Skeletal muscle satellite cell (primary cell): ENCODE measurements around the gene SLC25A29. TPM values are rescaled to one million over a fixed set of nuclear protein-coding genes. Genes with fewer than 3 reads are reported as not detected.
"Not testable (repeated sequence)": the region's sequence is repeated elsewhere in the genome, so short reads cannot be mapped to it uniquely, and the experiment has no call there.

Experiments
- H3K27me3 ChIP-seq: 2 replicates; pipeline ENCODE4 v1.7.0; 2013; ENCODE audit warnings: low read length; ENCODE audit not compliant: control insufficient read depth, insufficient read depth
- H3K36me3 ChIP-seq: 2 replicates; pipeline ENCODE4 v1.7.0; 2013; ENCODE audit warnings: mild to moderate bottlenecking, control low read depth, low read length; ENCODE audit not compliant: insufficient read depth
- H3K4me1 ChIP-seq: 2 replicates; pipeline ENCODE4 v1.7.0; 2013; ENCODE audit warnings: low read length; ENCODE audit not compliant: control insufficient read depth, insufficient read depth
- H3K4me2 ChIP-seq: 2 replicates; pipeline ENCODE4 v1.7.0; 2013; ENCODE audit warnings: mild to moderate bottlenecking, low read length
- H3K4me3 ChIP-seq: 2 replicates; pipeline ENCODE4 v1.7.0; 2013; ENCODE audit warnings: low read length
- H3K9ac ChIP-seq: 2 replicates; pipeline ENCODE4 v1.7.0; 2013; ENCODE audit warnings: mild to moderate bottlenecking, low read depth, low read length, moderate library complexity
- H3K9me3 ChIP-seq: replicated peaks from 2 replicates; pipeline ENCODE4 v1.7.0; 2013; ENCODE audit warnings: mild to moderate bottlenecking, control low read depth, low read length
- total RNA-seq: library from RNA; depleted of rRNA; stranded (reverse); fragments of >200 nt; gene quantifications from 2 replicates; pipeline ENCODE4 v1.2.3, GENCODE V29; 2012; rRNA removed

The SLC25A29 gene, protein sequence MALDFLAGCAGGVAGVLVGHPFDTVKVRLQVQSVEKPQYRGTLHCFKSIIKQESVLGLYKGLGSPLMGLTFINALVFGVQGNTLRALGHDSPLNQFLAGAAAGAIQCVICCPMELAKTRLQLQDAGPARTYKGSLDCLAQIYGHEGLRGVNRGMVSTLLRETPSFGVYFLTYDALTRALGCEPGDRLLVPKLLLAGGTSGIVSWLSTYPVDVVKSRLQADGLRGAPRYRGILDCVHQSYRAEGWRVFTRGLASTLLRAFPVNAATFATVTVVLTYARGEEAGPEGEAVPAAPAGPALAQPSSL
- total RNA-seq = 7.0 and 8.9 TPM in 2 replicates

- Histone ChIP-seq H3K4me1 (peaks cover 17% of the 10 kb centered on the region), H3K4me3 (peak within 1 kb of the TSS; percentile 96), H3K9ac (peak within 1 kb of the TSS; percentile 89), H3K4me2 (peak within 1 kb of the TSS; percentile 99), H3K9me3 (no peaks in the 10 kb centered on the region), H3K36me3 (no peaks in the 10 kb centered on the region), H3K27me3 (no peaks in the 10 kb centered on the region)
Measured at GRCh38 chr14:100306101-100306997, at the start of gene SLC25A29. TSS of gene SLC25A29 (minus strand) at chr14:100306444. CDS start at chr14:100306232, 212 bp downstream.

DNA sequence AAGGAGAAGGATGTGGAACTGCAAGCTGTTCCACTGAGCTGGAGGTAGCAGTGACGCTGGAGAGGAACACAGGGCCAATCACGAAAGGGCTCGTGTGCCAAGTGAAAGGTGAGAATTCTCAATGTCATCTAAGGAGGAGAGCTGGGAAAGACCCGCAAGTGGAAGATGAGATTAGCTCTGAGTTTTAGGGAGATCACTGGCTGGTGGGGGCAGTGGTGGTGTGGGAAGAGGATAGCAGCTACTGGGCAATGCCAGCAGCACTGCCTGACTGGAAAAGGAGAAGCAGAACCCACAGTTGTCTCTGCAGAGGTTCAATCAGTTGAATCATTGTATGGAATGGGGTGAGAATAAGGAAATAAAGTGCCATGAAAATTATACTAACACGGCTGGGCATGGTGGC, 44.7 kb upstream of the SLC25A29 start:
- no peak overlapping the region for H3K9ac ChIP-seq
- H3K27me3 ChIP-seq = no peaks in the 10 kb centered on the region
- no peaks in the 10 kb centered on the region for H3K9me3 ChIP-seq
- no peaks in the 10 kb centered on the region for H3K4me1 ChIP-seq
- no peak overlapping the region for H3K4me3 ChIP-seq
- H3K4me2 ChIP-seq = no peak overlapping the region
- peaks cover 59% of the 10 kb centered on the region for H3K36me3 ChIP-seq

GRCh38 chr14:100350276-100350926, 44.2 kb upstream of the SLC25A29 start:
- Histone ChIP-seq H3K4me2 (no peak overlapping the region), H3K9ac (no peak overlapping the region), H3K4me1 (no peaks in the 10 kb centered on the region), H3K4me3 (no peak overlapping the region), H3K9me3 (no peaks in the 10 kb centered on the region), H3K36me3 (peaks cover 60% of the 10 kb centered on the region), H3K27me3 (no peaks in the 10 kb centered on the region)

DNA sequence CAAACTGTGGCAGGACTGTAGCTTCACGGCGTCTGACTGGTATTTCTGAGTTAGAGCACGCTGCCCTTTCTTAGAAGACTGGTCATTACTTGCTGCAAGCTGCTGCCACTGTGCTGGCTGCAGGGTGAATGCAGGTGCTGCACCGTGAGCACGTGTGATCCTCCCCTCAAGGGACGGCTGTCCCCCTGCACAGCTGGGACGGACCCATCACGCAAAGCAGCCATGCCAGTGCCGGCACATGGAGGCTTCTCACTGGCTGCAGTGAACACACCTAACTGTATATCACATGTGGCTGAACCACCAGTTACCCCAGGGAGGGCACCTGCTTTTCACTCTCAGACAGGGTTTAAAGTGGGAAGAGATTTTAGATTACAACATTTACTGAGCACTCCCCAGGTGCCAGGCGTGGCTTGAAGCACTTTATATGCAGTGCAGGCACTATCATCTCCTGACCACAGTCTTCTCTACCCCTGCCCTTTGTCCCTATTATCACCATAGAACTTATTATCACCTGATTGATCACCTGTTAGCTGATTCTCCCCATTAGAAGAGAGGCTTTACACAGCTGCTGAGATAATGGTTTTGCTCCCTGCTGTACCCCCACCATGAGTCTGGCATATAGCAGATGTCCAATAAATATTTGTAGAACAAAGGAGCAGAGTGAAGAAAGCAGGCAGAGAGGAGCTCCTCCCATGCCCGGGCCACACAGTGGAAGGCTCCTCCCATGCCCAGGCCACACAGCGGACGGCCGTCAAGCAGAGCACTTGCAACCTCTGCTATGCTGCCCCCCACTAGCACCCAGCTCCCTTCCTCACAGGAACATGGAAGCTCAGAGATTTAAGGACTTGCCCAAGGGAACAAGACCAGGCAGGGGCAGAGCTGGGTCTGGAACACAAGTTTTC, 42.8 kb upstream of the SLC25A29 start:
- H3K4me2 ChIP-seq = no peak overlapping the region
- no peaks in the 10 kb centered on the region for H3K9me3 ChIP-seq
- no peak overlapping the region for H3K4me3 ChIP-seq
- H3K27me3 ChIP-seq = no peaks in the 10 kb centered on the region
- peaks cover 51% of the 10 kb centered on the region for H3K36me3 ChIP-seq
- H3K9ac ChIP-seq = no peak overlapping the region
- no peaks in the 10 kb centered on the region for H3K4me1 ChIP-seq

- H3K9ac ChIP-seq = no peak overlapping the region
- H3K4me1 ChIP-seq = no peaks in the 10 kb centered on the region
- H3K4me3 ChIP-seq = no peak overlapping the region
- H3K36me3 ChIP-seq = peaks cover 44% of the 10 kb centered on the region
- H3K27me3 ChIP-seq = no peaks in the 10 kb centered on the region
- no peaks in the 10 kb centered on the region for H3K9me3 ChIP-seq
- H3K4me2 ChIP-seq = no peak overlapping the region
Measured at GRCh38 chr14:100348253-100348729, 42.0 kb upstream of the SLC25A29 start.

- no peak overlapping the region for H3K4me3 ChIP-seq
- peaks cover 41% of the 10 kb centered on the region for H3K36me3 ChIP-seq
- no peak overlapping the region for H3K4me2 ChIP-seq
- no peaks in the 10 kb centered on the region for H3K27me3 ChIP-seq
- no peaks in the 10 kb centered on the region for H3K9me3 ChIP-seq
- H3K4me1 ChIP-seq = peaks cover 3% of the 10 kb centered on the region
- no peak overlapping the region for H3K9ac ChIP-seq
Measured at GRCh38 chr14:100346306-100347091, 40.3 kb upstream of the SLC25A29 start.

DNA sequence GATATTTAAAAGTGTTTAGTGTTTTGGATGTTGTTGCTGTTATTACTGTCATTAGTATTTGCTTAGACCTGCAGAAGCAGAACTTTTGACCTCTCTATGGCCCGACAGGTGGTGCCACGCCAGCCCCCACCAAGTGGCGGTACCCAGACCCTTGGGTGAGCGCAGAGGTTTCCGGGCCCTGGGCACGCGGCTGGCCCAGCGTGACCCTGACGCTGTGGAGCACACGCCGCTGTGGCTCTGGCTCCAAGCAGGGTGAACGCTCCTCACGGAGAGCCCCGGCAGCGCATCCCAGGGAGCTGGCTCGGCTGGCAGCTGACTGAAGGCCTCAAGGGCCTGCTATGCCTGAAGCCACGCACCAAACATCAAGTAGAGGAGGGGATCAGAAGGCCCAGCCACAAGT, 39.5 kb upstream of the SLC25A29 start:
- Histone ChIP-seq H3K4me3 (no peak overlapping the region), H3K36me3 (peaks cover 38% of the 10 kb centered on the region), H3K27me3 (no peaks in the 10 kb centered on the region), H3K4me2 (no peak overlapping the region), H3K9ac (no peak overlapping the region), H3K4me1 (peaks cover 8% of the 10 kb centered on the region), H3K9me3 (no peaks in the 10 kb centered on the region)

GRCh38 chr14:100344657-100345056, 38.4 kb upstream of the SLC25A29 start:
- not testable (repeated sequence) for H3K4me1 ChIP-seq, H3K9me3 ChIP-seq, H3K4me2 ChIP-seq, H3K9ac ChIP-seq, H3K27me3 ChIP-seq, H3K4me3 ChIP-seq
- H3K36me3 ChIP-seq = peaks cover 43% of the 10 kb centered on the region

DNA sequence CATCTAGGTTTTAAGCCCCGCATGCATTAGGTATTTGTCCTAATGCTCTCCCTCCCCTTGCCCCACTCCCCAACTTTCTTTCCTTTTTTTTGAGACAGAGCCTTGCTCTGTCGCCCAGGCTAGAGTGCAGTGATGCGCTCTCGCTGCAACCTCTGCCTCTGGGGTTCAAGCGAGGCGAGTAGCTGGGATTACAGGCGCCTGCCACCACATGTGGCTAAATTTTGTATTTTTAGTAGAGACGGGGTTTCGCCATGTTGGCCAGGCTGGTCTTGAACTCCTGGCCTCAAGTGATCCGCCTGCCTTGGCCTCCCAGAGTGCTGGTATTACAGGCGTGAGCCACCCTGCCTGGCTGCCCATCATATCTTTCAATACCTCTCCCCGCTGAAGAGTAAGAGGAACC, 36.6 kb upstream of the SLC25A29 start:
- H3K4me2 ChIP-seq, H3K4me1 ChIP-seq, H3K9ac ChIP-seq, H3K9me3 ChIP-seq, H3K4me3 ChIP-seq, H3K27me3 ChIP-seq: not testable (repeated sequence)
- H3K36me3 ChIP-seq = peaks cover 35% of the 10 kb centered on the region

DNA sequence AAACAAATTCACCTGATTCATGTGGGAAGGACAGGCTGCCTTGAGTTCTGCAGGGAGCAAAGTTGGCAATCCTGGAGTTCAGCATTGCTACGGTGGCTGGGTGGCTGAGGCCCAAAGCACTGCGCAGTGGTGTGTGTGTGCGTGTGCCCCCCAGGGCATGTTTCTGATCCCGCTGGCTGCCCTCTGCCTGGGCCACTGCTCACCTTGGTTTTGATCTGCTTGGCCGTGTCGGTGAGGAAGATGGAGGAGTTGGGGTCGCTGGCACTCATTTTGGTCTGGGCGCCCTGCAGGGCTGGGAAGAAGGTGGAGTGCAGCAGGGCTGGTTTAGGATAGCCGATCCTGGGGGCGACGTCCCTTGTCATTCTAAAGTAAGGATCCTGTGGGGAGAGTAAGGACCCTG, 36.0 kb upstream of the SLC25A29 start:
- peaks cover 8% of the 10 kb centered on the region for H3K4me1 ChIP-seq
- no peak overlapping the region for H3K9ac ChIP-seq
- H3K27me3 ChIP-seq = no peaks in the 10 kb centered on the region
- peaks cover 39% of the 10 kb centered on the region for H3K36me3 ChIP-seq
- H3K4me3 ChIP-seq = no peak overlapping the region
- H3K4me2 ChIP-seq = no peak overlapping the region
- H3K9me3 ChIP-seq = no peaks in the 10 kb centered on the region
